GM18868 (cell line): Measurements from ENCODE around the gene NFATC2IP.
"Not testable (repeated sequence)": the region's sequence is repeated elsewhere in the genome, so short reads cannot be mapped to it uniquely, and the experiment has no call there.

Source experiments
- ATAC-seq: cut with Tn5 transposase; IDR thresholded peaks from one replicate; pipeline ENCODE4 v1.9.1; 2021; ENCODE audit warnings: mild to moderate bottlenecking, moderate library complexity; ENCODE audit not compliant: unreplicated experiment

The NFATC2IP gene

GRCh38 chr16:28990375-28991040, 39.8 kb downstream of the NFATC2IP start:
- no peak for ATAC-seq

- no peak for ATAC-seq
Observed at GRCh38 chr16:28991687-28992086, 41.0 kb downstream of the NFATC2IP start.

- no peak for ATAC-seq
Observed at GRCh38 chr16:28992496-28992895, 41.8 kb downstream of the NFATC2IP start.

- ATAC-seq = no peak
Observed at GRCh38 chr16:28998837-28999236, 48.1 kb downstream of the NFATC2IP start.

GRCh38 chr16:28999577-28999976, 48.8 kb downstream of the NFATC2IP start:
- ATAC-seq = no peak

GRCh38 chr16:29000019-29000418, 49.3 kb downstream of the NFATC2IP start:
- no peak for ATAC-seq

- not testable (repeated sequence) for ATAC-seq
Observed at GRCh38 chr16:29004496-29005139, 53.9 kb downstream of the NFATC2IP start.

GRCh38 chr16:29007730-29008593, 57.2 kb downstream of the NFATC2IP start:
- ATAC-seq = no peak

- ATAC-seq = no peak
Observed at GRCh38 chr16:29009050-29009837, 58.5 kb downstream of the NFATC2IP start.

- ATAC-seq = no peak
Observed at GRCh38 chr16:29009838-29010166, 59.1 kb downstream of the NFATC2IP start.

- no peak for ATAC-seq
Observed at GRCh38 chr16:29011112-29011511, 60.4 kb downstream of the NFATC2IP start.

GRCh38 chr16:29011851-29012250, 61.1 kb downstream of the NFATC2IP start:
- no peak for ATAC-seq

GRCh38 chr16:29012913-29013553, 62.3 kb downstream of the NFATC2IP start:
- ATAC-seq = no peak

GRCh38 chr16:29014561-29015069, 63.9 kb downstream of the NFATC2IP start:
- ATAC-seq = no peak
